Naive thymus-derived CD4-positive, alpha-beta T cell (primary cell): ENCODE measurements around the gene DLST. TPM values are rescaled to one million over a fixed set of nuclear protein-coding genes. Genes with fewer than 3 reads are reported as not detected.
A peak's percentile ranks its signal among the peaks of the same experiment; 100 is the strongest.

Experiments used
- ATAC-seq: fragments of 150-1000 bp; cut with Tn5 transposase; 2 replicates; pipeline ENCODE4 v1.10.0; 2021; ENCODE audit warnings: mild to moderate bottlenecking, moderate library complexity
- CTCF ChIA-PET: fragments of 350-600 bp; sonication (Branson Sonifier 250); formaldehyde crosslinking; loops from one replicate; lab custom pipeline; 2021; ENCODE audit warnings: antibody characterized with exemption; lab: Charles Lee
- POLR2A ChIA-PET: fragments of 350-600 bp; sonication (Branson Sonifier 250); formaldehyde crosslinking; loops from one replicate; lab custom pipeline; 2021; ENCODE audit warnings: antibody characterized with exemption, inconsistent platforms; lab: Charles Lee
- DNase-seq, 9 donors: peaks; one replicate each; pipeline versions ENCODE4 v3.0.0 to v3.0.0-alpha.2; 2020 to 2022; ENCODE audit warnings: mixed read lengths in 1 of 9
- H3K27ac ChIP-seq: one replicate; pipeline ENCODE4 v1.7.0; 2013; ENCODE audit warnings: mild to moderate bottlenecking, low read depth, low read length, moderate library complexity
- H3K27me3 ChIP-seq, 2 donors: one replicate each; pipeline ENCODE4 v1.7.0; 2013; ENCODE audit warnings: low read length in 2 of 2, mild to moderate bottlenecking in 2 of 2, moderate library complexity in 2 of 2; ENCODE audit not compliant: control insufficient read depth in 2 of 2, insufficient read depth in 2 of 2
- H3K36me3 ChIP-seq, 3 experiments: 1 replicate in 2 of 3; 2 replicates in 1 of 3; pipeline ENCODE4 v1.7.0; 2013; ENCODE audit warnings: low read length in 3 of 3, mild to moderate bottlenecking in 3 of 3, moderate library complexity in 1 of 3; ENCODE audit not compliant: insufficient read depth in 3 of 3, control insufficient read depth in 2 of 3
- H3K4me1 ChIP-seq, 2 donors: one replicate each; pipeline ENCODE4 v1.7.0; 2013; ENCODE audit warnings: low read length in 2 of 2, mild to moderate bottlenecking in 2 of 2, moderate library complexity in 1 of 2; ENCODE audit not compliant: control insufficient read depth in 2 of 2, insufficient read depth in 2 of 2
- H3K4me3 ChIP-seq: 2 replicates; pipeline ENCODE4 v1.7.0; 2013; ENCODE audit warnings: mild to moderate bottlenecking, low read length
- H3K9me3 ChIP-seq, 3 experiments: 1 replicate in 2 of 3; 2 replicates in 1 of 3; pipeline ENCODE4 v1.7.0; 2013; ENCODE audit warnings: low read length in 3 of 3; ENCODE audit not compliant: control insufficient read depth in 2 of 3
- H3K27ac Mint-ChIP-seq, 9 donors: one replicate each; pipeline ENCODE4 v1.8.0; 2020 to 2022; ENCODE audit warnings: mixed read lengths in 9 of 9, mild to moderate bottlenecking in 8 of 9, moderate library complexity in 5 of 9, inconsistent platforms in 2 of 9
- H3K27me3 Mint-ChIP-seq, 5 donors: one replicate each; pipeline ENCODE4 v1.8.0; 2021 to 2022; ENCODE audit warnings: mixed read lengths in 5 of 5, mild to moderate bottlenecking in 1 of 5
- H3K36me3 Mint-ChIP-seq, 5 donors: one replicate each; pipeline ENCODE4 v1.8.0; 2020 to 2022; ENCODE audit warnings: mixed read lengths in 5 of 5, mild to moderate bottlenecking in 3 of 5, inconsistent platforms in 1 of 5
- H3K4me1 Mint-ChIP-seq, 7 donors: one replicate each; pipeline ENCODE4 v1.8.0; 2020 to 2022; ENCODE audit warnings: mixed read lengths in 7 of 7, mild to moderate bottlenecking in 3 of 7, inconsistent platforms in 1 of 7
- H3K4me3 Mint-ChIP-seq, 10 donors: one replicate each; pipeline ENCODE4 v1.8.0; 2020 to 2022; ENCODE audit warnings: mild to moderate bottlenecking in 10 of 10, mixed read lengths in 10 of 10, moderate library complexity in 6 of 10, inconsistent platforms in 2 of 10
- H3K9me3 Mint-ChIP-seq, 11 donors: one replicate each; pipeline ENCODE4 v1.8.0; 2020 to 2022; ENCODE audit warnings: mixed read lengths in 11 of 11, mild to moderate bottlenecking in 4 of 11, inconsistent platforms in 1 of 11, moderate library complexity in 1 of 11
- intact Hi-C, 2 donors: fragments of 100-400 bp; cut with micrococcal nuclease; formaldehyde crosslinking; loops; one replicate each; pipeline ENCODE4 v1.15.1; 2023
- polyA plus RNA-seq, 2 donors: library from polyadenylated mRNA; unstranded; fragments of 300-500 nt; fragmentation: Illumina TruSeq; gene quantifications; one replicate each; pipeline ENCODE4 v1.2.3, GENCODE V29; 2021
- total RNA-seq, 6 experiments: library from RNA in 5 of 6; stranded (reverse) in 5 of 6; gene quantifications; 1 replicate in 5 of 6; 2 replicates in 1 of 6; pipeline ENCODE4 v1.2.3 and lab custom pipeline; 2021 to 2026

DLST gene
- total and polyA plus RNA-seq, 7 experiments from 2014 or later: 8.9 to 132 (median 96.0) TPM

DNA sequence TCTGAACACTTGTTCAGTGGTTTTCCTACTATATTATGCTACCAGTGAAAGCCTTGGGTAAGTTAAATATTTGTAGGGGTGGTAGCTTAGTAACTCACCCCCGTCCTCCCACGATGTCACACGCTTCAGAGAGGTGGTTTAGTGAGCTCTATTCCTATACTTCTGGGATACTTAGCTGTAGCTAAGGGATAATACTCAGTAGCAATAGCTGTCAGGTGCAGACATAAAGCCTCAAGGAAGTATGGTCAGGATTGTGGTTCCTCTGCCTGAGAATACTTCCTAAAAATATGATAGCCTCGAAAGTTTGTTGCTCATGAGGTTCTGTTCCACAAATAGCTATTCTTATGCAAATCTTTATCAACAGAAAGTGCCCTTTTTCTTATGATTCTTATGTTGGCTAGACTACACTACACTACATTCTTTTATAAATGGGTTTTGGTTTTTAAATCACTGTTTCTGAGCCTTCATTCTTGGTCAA, 11.9 kb downstream of the DLST start:
- H3K4me1 Mint-ChIP-seq: peaks cover 0 to 11% (median 7%) of the 10 kb centered on the region in 7 donors
- CTCF ChIA-PET: interaction anchor here (1.0 to 2.7 kb wide), 4 partner anchors 9 to 33 kb away, joined by 3 to 22 read pairs (median 7); no protein-coding TSS in a partner anchor
- H3K36me3 ChIP-seq: peaks cover 18 to 93% (median 28%) of the 10 kb centered on the region in 3 experiments
- no peaks in the 10 kb centered on the region for H3K27me3 ChIP-seq
- ATAC-seq: peak; percentile 47
- no peaks in the 10 kb centered on the region for H3K9me3 Mint-ChIP-seq
- intact Hi-C loops: no loop called here
- no peak for DNase-seq
- H3K9me3 ChIP-seq: no peaks in the 10 kb centered on the region
- H3K36me3 Mint-ChIP-seq: peaks cover 17 to 67% (median 37%) of the 10 kb centered on the region in 5 donors
- H3K4me3 ChIP-seq: no peak overlapping the region
- H3K27ac Mint-ChIP-seq: peak overlapping the region in 5 of 9 donors; percentile 9 to 78 (median 36)
- H3K27me3 Mint-ChIP-seq: no peaks in the 10 kb centered on the region
- POLR2A ChIA-PET: interaction anchor here (0.6 to 1.7 kb wide), 5 partner anchors 8 to 31 kb away, joined by 3 to 5 read pairs (median 3); no protein-coding TSS in a partner anchor
- H3K4me1 ChIP-seq: no peaks in the 10 kb centered on the region
- H3K27ac ChIP-seq: no peak overlapping the region
- no peak overlapping the region for H3K4me3 Mint-ChIP-seq

- Mint-ChIP-seq H3K9me3 (no peaks in the 10 kb centered on the region), H3K4me3 (no peak overlapping the region), H3K36me3 (peaks cover 32 to 70% (median 43%) of the 10 kb centered on the region in 5 donors), H3K27ac (peak overlapping the region in 3 of 9 donors; percentile 6 to 43 (median 7)), H3K4me1 (peaks cover 0 to 12% (median 3%) of the 10 kb centered on the region in 7 donors), H3K27me3 (no peaks in the 10 kb centered on the region)
- no peak for ATAC-seq
- Histone ChIP-seq H3K27ac (no peak overlapping the region), H3K4me3 (no peak overlapping the region), H3K9me3 (no peaks in the 10 kb centered on the region), H3K27me3 (no peaks in the 10 kb centered on the region), H3K4me1 (no peaks in the 10 kb centered on the region), H3K36me3 (peaks cover 41 to 99% (median 43%) of the 10 kb centered on the region in 3 experiments)
- DNase-seq: no peak
- intact Hi-C loops: no loop called here
- ChIA-PET POLR2A (interaction anchor here (4.0 kb wide), 1 partner anchor 15 kb away, joined by 20 read pairs; the partner anchor contains the start of gene DLST), CTCF (interaction anchor here (0.7 to 2.0 kb wide), 2 partner anchors 10 to 86 kb away, joined by 3 to 6 read pairs; no protein-coding TSS in a partner anchor)
Observed at GRCh38 chr14:74896400-74896799, 14.7 kb downstream of the DLST start.

DNA sequence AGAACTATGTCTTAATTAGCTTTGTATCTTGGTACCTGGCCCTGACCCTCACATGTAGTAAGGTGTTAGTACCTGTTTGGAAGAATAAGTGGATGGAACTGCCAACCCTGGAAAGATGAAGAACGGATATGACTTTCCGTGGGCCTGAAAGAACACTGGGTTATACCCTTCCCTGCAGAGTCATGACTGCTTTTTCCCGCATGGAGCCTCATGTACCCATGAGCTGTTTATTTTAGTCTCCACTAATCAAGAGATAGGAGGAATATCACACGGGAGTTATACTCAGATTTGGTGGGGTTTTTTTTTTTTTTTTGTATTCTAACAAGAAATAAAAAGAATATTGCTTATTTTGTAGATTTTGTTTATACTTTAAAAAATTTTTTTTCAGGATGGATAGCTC, 15.9 kb downstream of the DLST start:
- Histone ChIP-seq H3K27ac (no peak overlapping the region), H3K36me3 (peaks cover 47 to 99% (median 50%) of the 10 kb centered on the region in 3 experiments), H3K4me3 (no peak overlapping the region), H3K4me1 (no peaks in the 10 kb centered on the region), H3K27me3 (no peaks in the 10 kb centered on the region), H3K9me3 (no peaks in the 10 kb centered on the region)
- Mint-ChIP-seq H3K27me3 (no peaks in the 10 kb centered on the region), H3K4me3 (no peak overlapping the region), H3K27ac (peak overlapping the region in 3 of 9 donors; percentile 3 to 17 (median 15)), H3K36me3 (peaks cover 32 to 66% (median 42%) of the 10 kb centered on the region in 5 donors), H3K4me1 (peaks cover 0 to 12% (median 0%) of the 10 kb centered on the region in 7 donors), H3K9me3 (no peaks in the 10 kb centered on the region)
- ChIA-PET POLR2A (interaction anchor here (0.9 to 4.0 kb wide), 2 partner anchors 16 to 37 kb away, joined by 3 to 20 read pairs; partner anchors contain the start of gene DLST), CTCF (interaction anchor here (0.7 to 2.0 kb wide), 3 partner anchors 8 to 53 kb away, joined by 3 to 6 read pairs (median 3); no protein-coding TSS in a partner anchor)
- DNase-seq: no peak
- no peak for ATAC-seq
- intact Hi-C loops: no loop called here

GRCh38 chr14:74898083-74898482, 16.4 kb downstream of the DLST start:
- ATAC-seq (no peak), DNase-seq (no peak)
- Histone ChIP-seq H3K9me3 (no peaks in the 10 kb centered on the region), H3K27ac (no peak overlapping the region), H3K27me3 (no peaks in the 10 kb centered on the region), H3K4me3 (no peak overlapping the region), H3K36me3 (peaks cover 46 to 99% (median 47%) of the 10 kb centered on the region in 3 experiments), H3K4me1 (no peaks in the 10 kb centered on the region)
- Mint-ChIP-seq H3K4me1 (peaks cover 0 to 12% (median 0%) of the 10 kb centered on the region in 7 donors), H3K27ac (peak overlapping the region in 2 of 9 donors; percentile 15 to 51), H3K4me3 (no peak overlapping the region), H3K27me3 (no peaks in the 10 kb centered on the region), H3K36me3 (peaks cover 32 to 70% (median 41%) of the 10 kb centered on the region in 5 donors), H3K9me3 (no peaks in the 10 kb centered on the region)
- intact Hi-C loops: no loop called here
- POLR2A ChIA-PET: interaction anchor here (0.9 to 4.0 kb wide), 3 partner anchors 17 to 59 kb away, joined by 3 to 20 read pairs (median 5); partner anchors contain the start of gene DLST
- CTCF ChIA-PET: interaction anchor here (0.7 to 2.0 kb wide), 2 partner anchors 8 to 52 kb away, joined by 3 to 6 read pairs; no protein-coding TSS in a partner anchor

DNA sequence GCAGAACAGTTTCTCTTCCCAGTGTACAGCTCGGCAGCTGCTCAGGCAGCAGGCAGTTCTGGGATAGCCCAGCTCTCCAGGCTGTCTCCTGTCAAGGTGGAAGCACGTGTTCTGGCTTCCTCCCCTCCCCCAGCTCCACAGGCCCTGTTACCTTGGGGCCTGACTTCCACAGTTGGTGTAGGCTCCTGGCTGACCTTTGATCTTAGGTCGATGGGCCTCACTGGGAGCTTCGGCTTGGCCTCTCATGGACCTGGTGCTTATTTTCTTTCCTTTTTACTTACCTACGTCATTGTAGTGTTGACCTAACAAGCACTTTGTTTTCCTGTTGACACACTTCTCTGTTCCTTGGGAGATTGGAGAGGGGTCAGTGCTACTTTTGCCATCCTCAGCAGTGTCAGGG, 17.0 kb downstream of the DLST start:
- CTCF ChIA-PET: no interaction called here
- Mint-ChIP-seq H3K36me3 (peaks cover 32 to 67% (median 39%) of the 10 kb centered on the region in 5 donors), H3K27ac (peak overlapping the region in 5 of 9 donors; percentile 4 to 56 (median 49)), H3K4me1 (peaks cover 0 to 12% (median 0%) of the 10 kb centered on the region in 7 donors), H3K27me3 (no peaks in the 10 kb centered on the region), H3K9me3 (no peaks in the 10 kb centered on the region), H3K4me3 (no peak overlapping the region)
- Histone ChIP-seq H3K27ac (no peak overlapping the region), H3K4me1 (no peaks in the 10 kb centered on the region), H3K27me3 (no peaks in the 10 kb centered on the region), H3K36me3 (peaks cover 41 to 95% (median 42%) of the 10 kb centered on the region in 3 experiments), H3K4me3 (no peak overlapping the region), H3K9me3 (no peaks in the 10 kb centered on the region)
- ATAC-seq: no peak
- POLR2A ChIA-PET: interaction anchor here (0.9 to 4.0 kb wide), 3 partner anchors 17 to 60 kb away, joined by 3 to 20 read pairs (median 5); partner anchors contain the start of gene DLST
- intact Hi-C loops: no loop called here
- DNase-seq: no peak

GRCh38 chr14:74902941-74903705, 21.4 kb downstream of the DLST start:
- no peak for DNase-seq
- no peaks in the 10 kb centered on the region for H3K27me3 Mint-ChIP-seq

More at GRCh38 chr14:74902941-74903705, 21.4 kb downstream of the DLST start:
- CTCF ChIA-PET: interaction anchor here (0.6 to 11.8 kb wide), 4 partner anchors 10 to 44 kb away, joined by 3 to 317 read pairs (median 4); no protein-coding TSS in a partner anchor
- POLR2A ChIA-PET: no interaction called here
- intact Hi-C loops: no loop called here
- peaks cover 32 to 52% (median 35%) of the 10 kb centered on the region in 3 experiments for H3K36me3 ChIP-seq
- no peak overlapping the region for H3K27ac ChIP-seq
- Mint-ChIP-seq H3K27ac (peak overlapping the region in 6 of 9 donors; percentile 6 to 73 (median 56)), H3K4me1 (peaks cover 2 to 23% (median 10%) of the 10 kb centered on the region in 7 donors), H3K9me3 (no peaks in the 10 kb centered on the region), H3K36me3 (peaks cover 15 to 40% (median 16%) of the 10 kb centered on the region in 5 donors), H3K4me3 (no peak overlapping the region)
- no peak overlapping the region for H3K4me3 ChIP-seq
- H3K27me3 ChIP-seq: no peaks in the 10 kb centered on the region
- H3K4me1 ChIP-seq: peaks cover 0 to 6% of the 10 kb centered on the region in 2 donors
- ATAC-seq: no peak
- no peaks in the 10 kb centered on the region for H3K9me3 ChIP-seq
